GM20431 (cell line): Measurements from ENCODE around the gene EXD3.

Experiments used
- in situ Hi-C: fragments of 300-500 bp; cut with MseI, MboI; formaldehyde crosslinking; loops from one replicate; pipeline ENCODE4 v1.15.0; 2020; ENCODE audit warnings: low sequenced_read_pairs; ENCODE audit not compliant: unreplicated experiment

Gene EXD3

DNA sequence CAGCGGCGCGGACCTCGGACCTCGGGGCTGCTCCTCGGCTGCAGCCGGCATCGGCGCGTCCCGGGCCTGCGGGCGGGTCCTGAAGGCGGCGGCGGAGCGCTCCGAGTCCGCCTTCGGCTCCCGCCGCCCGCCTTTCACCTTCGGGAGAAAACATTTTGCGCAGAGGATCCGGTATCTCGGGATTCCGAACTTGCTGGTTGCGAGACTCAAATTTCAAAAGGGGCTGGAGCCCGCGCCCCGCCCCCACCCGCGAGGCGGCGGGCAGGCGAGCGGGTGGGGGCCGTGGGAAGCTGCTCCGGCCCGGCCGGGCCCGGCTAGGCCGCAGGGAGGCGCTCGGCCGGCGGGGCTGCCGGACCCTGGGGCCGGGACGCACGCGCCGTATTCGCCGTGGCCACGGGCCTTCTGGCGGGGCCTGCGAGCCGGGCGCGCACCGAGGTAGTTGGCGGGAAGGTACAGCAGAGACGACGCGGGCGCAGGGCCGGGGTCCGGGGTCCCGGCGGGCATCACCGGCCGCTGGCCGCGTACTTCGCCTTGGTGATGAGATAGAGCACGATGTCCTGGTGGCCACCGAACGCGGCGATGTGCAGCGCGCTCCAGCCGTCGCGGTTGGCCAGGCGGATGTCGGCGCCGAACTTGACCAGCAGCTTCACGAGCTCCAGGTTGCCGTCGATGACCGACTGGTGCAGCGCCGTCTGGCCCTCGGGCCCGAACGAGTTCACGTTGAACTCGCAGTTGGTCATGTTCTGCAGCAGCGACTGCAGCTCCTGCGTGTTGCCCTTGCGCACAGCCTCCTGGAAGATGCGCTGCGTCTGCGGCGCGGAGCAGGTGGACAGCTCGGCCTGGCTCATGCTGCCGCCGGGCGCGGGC lies 121.6 kb downstream of the EXD3 start:
- in situ Hi-C loops: no loop called here

DNA sequence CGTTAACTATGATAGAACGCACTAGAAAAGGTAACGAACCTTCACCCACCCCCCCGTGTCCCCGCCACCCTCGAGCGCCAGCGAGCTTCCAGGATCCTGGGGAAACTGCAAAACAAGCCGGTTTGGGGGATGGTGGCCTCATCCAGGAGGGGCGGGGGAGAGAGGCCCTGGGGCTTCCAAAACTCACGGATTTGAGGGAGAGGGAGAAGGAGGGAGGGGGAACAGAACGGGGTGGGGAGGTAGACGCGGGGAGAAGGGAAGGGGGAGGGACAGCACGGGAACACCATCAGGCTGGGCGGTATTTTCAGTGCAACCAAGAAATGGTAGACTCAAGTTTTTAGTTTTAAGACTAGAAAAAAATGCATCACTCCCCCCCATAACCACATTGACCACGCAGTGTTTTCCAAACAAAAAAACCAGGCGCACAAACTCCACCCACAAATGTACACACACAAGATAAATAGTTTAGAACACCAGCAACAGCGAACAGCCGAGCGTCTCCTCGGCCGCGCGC lies 122.3 kb downstream of the EXD3 start:
- in situ Hi-C loops: no loop called here

DNA sequence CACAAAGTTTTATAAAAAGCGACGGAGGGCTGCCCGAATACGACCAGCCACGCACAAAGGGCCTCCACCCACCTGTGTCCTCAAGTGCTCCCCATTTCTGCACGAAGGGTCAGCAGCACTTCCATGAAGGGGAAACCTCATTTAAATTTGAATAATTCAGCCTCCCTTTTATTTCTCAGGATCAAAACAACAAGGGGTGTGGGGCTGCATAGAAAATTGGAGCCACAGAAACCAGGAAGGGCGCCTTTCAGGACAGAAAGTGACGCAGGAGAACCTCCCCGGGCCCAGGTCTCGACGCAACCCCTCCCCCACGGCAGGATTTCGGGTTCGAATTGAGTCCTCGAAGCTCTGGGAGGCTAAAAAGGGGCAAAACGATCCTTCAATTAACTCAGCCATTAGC lies 123.0 kb downstream of the EXD3 start:
- in situ Hi-C loops: loop anchor here (10.0 kb wide), 1 partner anchor 135 kb away; no protein-coding TSS in a partner anchor

DNA sequence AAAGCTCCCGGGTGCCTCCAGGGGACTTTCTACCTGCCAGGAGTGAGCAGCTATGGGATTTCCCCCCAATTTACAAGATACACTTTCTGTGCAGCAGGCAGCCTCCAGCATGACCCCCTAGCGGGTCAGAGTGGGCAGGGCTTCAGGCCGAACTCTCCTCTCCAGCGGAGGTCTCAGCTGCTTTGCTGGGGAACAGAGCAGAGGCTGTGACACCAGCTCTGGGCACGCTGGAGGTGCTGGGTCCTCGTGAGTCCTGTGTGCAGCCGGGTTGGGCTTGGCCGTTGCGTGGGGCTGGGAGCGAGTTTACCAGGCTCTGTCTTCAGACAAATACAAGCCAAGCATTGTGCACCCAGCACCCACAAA lies 123.8 kb downstream of the EXD3 start:
- in situ Hi-C loops: loop anchor here (10.0 kb wide), 1 partner anchor 136 kb away; no protein-coding TSS in a partner anchor

DNA sequence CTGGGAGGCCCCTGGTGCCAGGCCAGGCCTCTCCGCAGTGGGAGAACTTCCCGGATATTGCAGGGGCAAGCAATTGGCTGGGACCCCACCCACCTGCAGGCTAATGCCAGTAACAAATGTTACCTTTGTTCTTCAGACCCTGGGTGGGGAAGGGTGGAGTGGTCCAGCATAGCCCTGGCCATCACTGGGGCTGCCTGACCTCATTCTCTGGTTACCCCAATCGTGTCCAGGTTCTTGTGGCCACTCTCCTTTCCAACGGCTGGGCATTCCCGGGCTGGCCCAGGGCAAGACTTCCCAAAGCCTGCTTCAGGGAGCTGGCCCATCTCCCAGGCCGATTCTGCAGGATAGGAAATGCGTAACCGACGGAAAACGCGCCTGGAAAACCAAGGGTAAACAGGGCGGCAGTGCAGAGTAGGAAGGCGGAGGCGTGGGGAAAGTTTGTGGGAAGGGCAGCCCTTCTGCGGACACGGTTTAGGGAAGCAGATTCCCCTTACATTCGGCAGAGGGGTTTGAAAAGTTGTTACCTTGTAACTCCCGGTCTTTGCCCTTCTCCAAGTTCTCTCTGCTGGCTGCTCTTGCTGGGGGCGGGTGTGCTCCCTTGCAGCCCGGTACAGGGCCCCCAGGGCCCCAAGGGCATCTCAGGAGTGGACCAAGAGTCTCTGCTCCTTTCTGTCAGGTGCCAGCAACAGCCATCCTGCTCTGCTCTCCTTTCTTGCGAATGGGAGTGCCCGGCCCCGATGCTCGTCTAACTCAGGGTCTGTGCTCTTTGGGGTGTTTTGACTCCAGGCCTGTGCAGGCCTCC lies 124.4 kb downstream of the EXD3 start:
- in situ Hi-C loops: loop anchor here (10.0 kb wide), 1 partner anchor 136 kb away; no protein-coding TSS in a partner anchor

DNA sequence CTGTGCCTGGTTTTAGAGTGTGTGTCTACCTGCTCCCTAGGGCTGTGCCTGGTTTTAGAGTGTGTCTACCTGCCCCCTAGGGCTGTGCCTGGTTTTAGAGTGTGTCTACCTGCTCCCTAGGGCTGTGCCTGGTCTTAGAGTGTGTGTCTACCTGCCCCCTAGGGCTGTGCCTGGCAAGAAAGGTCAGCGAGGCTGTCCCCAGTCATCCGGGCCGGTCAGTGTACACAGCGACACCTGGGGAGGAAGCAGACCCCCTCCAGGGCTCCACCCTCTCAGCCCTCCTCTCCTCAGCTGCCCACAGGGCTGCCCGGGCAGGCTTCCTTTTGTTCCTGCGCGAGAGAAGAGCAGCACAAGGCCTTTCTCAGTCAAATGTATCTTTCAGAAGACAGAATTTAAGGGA lies 125.0 kb downstream of the EXD3 start:
- in situ Hi-C loops: loop anchor here (10.0 kb wide), 1 partner anchor 137 kb away; no protein-coding TSS in a partner anchor

DNA sequence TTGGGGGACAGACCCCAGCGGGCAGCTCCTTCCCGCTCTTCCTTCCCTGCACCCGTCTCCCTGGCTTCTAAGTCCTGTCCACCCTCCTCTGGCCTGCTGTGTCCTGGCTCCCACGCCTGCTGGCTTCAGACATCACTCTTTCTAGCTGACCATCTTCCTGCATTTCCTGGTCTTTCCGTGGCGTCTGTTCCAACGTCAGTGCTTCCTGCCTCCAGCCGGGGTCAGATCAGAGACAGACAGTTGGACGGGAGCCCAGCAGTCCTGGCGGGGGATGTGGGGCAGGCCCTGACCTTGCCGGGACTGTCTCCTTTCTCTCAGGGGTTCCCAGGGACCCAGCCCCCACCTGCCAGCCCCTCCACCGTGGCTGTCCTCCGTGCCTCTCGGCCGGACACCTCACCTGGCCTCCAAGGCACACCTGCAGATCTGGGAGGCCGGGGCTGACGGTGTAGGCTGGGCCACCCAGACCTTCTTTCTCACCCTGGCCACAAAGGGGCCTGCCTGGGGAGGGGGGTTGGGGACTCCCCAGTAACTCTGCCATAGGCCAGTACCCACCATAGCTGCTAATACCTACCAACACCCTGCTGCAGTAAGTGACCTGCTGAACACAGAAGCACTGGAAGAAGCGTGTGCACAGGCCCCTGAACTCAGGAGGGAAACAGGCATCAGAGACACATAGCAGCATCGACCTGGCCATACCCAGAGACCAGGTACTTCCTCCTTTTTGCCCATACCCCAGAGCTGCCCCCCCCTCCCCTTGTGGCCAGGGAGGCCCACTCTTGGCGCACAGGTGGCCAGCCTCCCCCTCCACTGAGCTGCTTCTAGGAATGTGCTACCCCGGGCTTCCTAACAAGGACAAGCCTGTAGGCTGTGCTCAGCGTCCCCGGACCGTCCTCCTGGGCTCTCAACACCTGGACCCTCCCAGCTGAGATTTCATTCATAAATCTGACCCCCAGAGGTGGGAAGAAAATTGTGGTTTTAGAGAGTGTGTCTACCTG lies 126.0 kb downstream of the EXD3 start:
- in situ Hi-C loops: loop anchor here (10.0 kb wide), 1 partner anchor 138 kb away; no protein-coding TSS in a partner anchor

DNA sequence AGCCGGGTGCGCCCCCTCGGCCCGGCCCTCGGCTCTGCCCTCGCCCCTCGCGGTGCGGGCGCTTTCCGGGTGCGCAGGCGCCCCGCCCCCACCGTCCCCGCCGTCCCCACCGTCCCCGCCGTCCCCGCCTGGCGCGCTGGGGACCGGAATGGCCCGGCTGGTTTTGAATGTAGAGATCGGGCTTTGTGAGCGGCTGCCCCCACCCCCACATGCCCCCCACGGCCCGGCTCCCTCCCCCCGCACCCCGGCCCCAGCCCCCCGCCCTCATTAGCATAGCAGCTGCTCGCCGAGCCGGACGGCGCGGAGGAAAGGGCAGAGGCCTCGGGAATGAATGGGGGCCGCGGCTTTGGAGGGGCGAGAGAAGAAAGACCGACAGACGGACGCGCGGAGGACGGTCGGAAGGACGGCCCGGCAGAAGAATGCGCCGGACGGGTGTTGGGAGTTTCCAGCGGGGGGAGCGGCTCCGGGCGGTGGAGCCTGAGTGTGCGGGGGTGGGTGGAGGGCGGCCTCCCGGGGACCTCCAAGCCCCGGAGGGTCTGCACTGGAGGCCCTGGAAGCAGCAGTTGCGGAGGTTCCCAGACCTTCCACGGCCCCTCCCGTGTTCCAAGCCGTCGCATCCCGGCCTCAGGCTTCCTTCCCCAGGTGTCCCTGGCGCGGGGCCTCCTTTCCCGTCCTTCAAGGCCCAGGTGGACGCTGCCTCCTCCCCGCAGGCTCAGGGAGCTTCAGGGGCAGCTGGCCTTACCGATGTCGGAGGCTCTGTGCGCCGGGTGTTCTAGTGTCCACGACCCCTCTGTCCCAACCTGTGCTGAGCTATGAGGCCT lies 126.9 kb downstream of the EXD3 start:
- in situ Hi-C loops: loop anchor here (10.0 kb wide), 1 partner anchor 139 kb away; no protein-coding TSS in a partner anchor

DNA sequence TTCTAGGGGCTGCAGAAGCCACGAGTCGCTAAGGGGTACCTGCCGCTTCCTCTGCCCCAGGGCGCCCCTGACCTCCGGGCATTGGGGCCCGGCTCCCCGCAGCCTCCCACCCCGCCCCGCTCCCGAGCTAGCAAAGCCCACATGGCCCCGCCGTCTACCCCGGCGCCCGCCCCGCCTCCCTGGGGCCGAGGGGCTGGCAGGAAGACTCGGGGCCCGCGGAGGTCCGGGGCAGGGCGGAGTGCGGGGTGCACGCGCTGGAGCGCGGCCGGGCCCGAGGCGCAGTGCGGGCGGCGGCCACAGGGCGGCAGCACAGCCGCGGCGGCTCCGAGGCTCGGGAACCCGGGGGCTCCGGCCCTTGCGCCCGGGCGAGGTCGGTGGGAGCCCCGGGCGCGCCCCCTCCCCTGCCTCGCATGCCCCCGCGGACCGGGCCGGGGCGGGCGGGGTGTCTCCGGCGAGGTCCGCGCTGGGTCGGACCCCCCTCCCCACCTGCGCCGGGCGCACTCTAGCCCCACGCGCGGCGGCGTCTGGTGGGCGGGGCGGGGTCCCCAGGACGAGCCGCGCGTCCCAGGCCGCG lies 127.6 kb downstream of the EXD3 start:
- in situ Hi-C loops: loop anchor here (10.0 kb wide), 1 partner anchor 139 kb away; no protein-coding TSS in a partner anchor

DNA sequence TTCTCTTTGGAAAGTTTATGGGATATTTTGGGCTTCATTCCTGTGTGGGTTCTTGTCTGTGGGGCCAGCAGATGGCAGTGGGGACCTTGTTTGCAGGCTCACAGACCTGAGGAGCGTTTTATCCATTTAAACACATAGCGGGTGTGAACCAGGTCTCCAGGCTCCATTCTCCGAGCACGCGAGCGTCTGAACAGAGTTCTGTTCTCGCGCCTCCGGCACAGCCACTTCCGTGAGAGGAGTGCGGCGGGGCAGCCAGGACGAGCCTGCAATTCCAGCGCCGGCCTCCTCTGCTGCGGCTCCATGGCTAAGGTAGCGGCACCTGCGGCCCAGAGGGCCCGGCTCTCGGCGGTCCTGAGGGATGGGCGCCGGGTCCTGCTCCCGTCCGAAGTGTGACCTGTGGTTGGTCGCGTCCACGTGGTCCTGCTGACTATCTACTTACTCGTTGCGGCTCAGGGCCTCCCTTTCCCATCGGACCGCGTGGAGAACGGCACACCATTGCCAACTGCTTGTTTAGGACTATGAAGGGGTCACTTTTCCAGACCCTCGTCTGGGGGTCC lies 128.2 kb downstream of the EXD3 start:
- in situ Hi-C loops: loop anchor here (10.0 kb wide), 1 partner anchor 140 kb away; no protein-coding TSS in a partner anchor

DNA sequence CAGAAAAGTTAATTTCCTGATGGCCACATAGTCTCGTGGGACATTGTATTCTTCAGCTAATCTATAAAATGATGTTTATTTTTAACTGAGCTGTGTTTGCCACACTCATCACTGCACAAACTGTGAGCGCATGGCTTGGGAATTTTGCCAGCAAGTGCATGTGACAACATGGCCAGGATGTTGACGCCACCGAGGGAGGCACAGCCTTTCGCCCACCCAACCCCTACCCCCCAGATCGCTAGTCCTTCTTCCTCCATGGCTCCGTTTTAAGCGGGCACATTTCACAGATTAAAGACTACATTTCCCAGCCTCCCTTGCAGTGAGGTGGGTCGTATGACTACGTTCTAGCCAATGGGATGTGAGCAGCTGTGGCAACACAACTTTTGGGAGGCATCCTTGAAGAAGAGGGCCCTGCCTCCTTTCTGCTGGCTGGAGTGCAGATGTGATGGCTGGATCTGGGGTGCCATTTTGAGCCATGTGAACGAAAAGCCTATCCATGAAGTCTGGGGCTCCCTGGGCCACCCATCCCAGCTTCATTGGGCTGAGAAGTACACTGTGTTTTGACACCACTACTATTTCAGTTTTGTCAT lies 128.8 kb downstream of the EXD3 start:
- in situ Hi-C loops: loop anchor here (10.0 kb wide), 1 partner anchor 141 kb away; no protein-coding TSS in a partner anchor

DNA sequence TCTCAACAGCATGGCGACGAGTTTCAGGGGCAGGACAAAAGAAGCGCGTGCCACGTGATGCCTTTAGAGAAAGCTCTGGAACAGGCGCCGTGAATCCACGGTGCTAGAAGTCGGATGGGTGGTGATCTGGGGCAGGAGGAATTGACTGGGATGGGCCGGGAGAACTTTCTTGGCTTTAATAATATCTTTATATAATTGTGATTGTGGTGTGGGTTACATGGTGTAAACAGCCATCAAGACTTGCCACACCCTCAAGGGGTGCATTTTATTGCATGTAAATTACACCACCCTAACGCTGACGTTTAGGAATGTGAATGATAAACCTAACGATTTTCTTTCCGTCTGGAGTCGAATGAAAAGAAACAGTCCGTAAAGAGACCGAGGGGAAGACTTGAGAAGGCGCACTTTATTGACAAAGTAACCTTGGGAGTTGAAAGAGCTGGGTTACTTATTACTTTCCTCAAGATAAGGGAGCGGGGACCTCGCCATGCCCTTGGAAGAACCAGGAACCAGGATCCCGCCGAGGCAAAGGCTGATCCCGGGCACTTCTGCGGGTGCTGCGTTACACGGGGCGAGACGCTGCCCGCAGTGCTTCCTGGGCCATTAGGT lies 129.4 kb downstream of the EXD3 start:
- in situ Hi-C loops: loop anchor here (10.0 kb wide), 1 partner anchor 141 kb away; no protein-coding TSS in a partner anchor

DNA sequence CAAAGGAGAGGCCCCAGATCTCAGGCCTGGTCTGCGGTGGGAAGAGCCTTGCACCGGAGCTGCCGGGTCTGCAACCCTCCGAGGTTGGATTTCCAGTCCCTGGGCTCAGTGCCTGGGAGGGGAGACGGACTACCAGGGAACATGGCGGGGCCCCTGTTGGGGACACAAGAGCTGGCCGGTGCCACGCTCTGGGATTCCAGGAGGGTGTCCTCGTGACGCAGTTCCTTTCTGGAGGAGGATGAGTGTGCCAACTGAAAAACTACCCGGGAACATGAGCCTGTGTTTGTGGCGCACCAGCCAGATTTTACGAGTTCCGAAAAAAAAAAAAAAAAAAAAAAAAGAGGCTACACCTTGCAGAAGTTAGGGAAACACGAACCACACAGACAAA lies 129.9 kb downstream of the EXD3 start:
- in situ Hi-C loops: loop anchor here (10.0 kb wide), 1 partner anchor 142 kb away; no protein-coding TSS in a partner anchor

DNA sequence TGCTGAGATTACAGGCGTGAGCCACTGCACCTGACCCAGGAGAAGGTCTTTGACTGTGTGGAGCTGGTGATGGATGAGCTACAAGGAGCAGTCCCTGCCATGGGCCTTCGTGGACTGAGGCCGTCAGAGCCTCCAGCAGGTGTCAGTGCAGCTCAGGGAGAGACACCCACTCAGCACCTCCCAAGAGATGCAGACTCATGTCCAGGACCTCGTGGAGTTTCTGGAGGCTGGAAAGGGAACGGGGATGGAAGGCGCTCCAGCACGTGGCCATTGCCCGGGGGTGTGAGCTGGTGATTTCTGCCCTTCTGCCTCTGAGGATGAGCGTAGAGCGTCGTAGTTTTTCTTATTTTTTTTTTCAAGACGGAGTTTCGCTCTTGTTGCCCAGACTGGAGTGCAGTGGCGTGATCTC lies 136.0 kb downstream of the EXD3 start:
- in situ Hi-C loops: no loop called here

DNA sequence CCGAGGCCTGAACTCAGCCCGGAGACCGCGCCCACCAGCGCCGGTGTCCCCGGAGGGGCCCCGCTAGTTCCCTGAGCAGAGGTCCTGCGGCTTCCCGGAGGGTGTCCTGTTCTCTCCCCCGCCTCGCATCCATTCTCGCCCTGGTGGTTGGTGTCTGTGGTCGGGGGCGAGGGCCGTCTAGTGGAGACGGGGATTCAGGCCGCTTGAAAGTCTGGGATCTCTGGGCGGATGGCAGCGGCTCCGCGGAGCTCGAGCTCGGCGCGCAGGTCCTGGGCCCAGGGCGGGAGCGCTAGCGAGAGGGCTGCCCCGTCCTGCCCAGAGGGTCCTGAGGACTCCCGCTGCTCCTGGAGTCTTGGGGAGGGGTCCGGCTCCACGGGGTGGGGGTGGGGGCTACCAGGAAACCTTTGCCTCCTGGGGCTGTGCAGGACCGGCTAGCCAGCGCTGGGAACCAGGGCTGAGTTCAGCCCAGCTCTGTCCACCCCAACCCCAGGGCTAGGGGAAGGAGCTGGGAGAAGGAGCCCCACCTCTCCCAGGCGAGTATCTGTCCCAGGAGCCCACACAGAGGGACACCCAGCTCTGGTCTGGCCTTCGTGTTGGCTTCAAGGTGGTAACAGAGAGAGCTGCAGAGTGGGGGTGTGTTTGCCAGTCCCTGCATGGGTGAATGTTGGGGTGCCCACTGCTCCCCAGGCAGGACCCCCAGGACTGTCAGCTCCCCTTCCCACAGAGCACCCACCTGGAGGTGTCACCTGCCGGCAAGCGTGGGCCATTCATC lies 141.4 kb downstream of the EXD3 start:
- in situ Hi-C loops: no loop called here
